Suprapubic skin (tissue), 4 donors: Measurements from ENCODE around the gene CALML3.

Source experiments
- CTCF ChIP-seq, 2 donors: fragments of 200-600 bp in 1 of 2; fragments of 450-650 bp in 1 of 2; sonication (generic) in 1 of 2; IDR thresholded peaks; one replicate each; pipeline ENCODE4 v1.5.1; 2016 to 2019; ENCODE audit warnings: antibody characterized with exemption in 2 of 2, mild to moderate bottlenecking in 1 of 2, moderate library complexity in 1 of 2
- POLR2A ChIP-seq, 2 donors: fragments of 450-650 bp; IDR thresholded peaks; one replicate each; pipeline ENCODE4 v1.6.1; 2017; ENCODE audit warnings: antibody characterized with exemption in 2 of 2, mild to moderate bottlenecking in 2 of 2, moderate library complexity in 2 of 2
- POLR2AphosphoS5 ChIP-seq, 3 donors: sonication (generic); formaldehyde crosslinking; IDR thresholded peaks; one replicate each; pipeline ENCODE4 v1.6.1; 2017; ENCODE audit warnings: antibody characterized with exemption in 3 of 3

GRCh38 chr10:5480162-5480941, 44.4 kb upstream of the CALML3 start:
- TF ChIP-seq POLR2AphosphoS5 (IDR thresholded peaks at IDR 0.05), result no peak
- no peak for TF ChIP-seq CTCF (IDR thresholded peaks at IDR 0.05)
- no peak for TF ChIP-seq POLR2A (IDR thresholded peaks at IDR 0.05)
